A549 (cell line): ENCODE results near the gene FAM217B. TPM values are rescaled to one million over a fixed set of nuclear protein-coding genes. Genes with fewer than 3 reads are reported as not detected.

Experiments
- ATAC-seq, 2 experiments: fragments of 200-7000 bp in 1 of 2; fragments of >200 bp in 1 of 2; cut with Nextera tagmentation in 1 of 2; cut with Tn5 transposase in 1 of 2; 3 replicates each; pipeline versions ENCODE4 v1.8.0 to v1.9.1; 2018 to 2020; ENCODE audit warnings: mild to moderate bottlenecking in 1 of 2, moderate library complexity in 1 of 2
- CTCF ChIA-PET: fragments of 300-600 bp; sonication (Branson Sonifier 250); formaldehyde crosslinking; extraction: SDS; loops from one replicate; lab custom pipeline; 2021; ENCODE audit warnings: antibody characterized with exemption, inconsistent platforms; lab: Yijun Ruan, JAX
- POLR2A ChIA-PET: fragments of 350-600 bp; formaldehyde crosslinking; extraction: SDS; loops from one replicate; lab custom pipeline; 2021; ENCODE audit warnings: antibody characterized with exemption, inconsistent platforms; lab: Yijun Ruan, JAX
- DNase-seq, 2 experiments: peaks; one replicate each; pipeline versions ENCODE4 v3.0.0 to v3.0.0-alpha.2; 2011 to 2016; ENCODE audit warnings: low read depth in 1 of 2, low spot score in 1 of 2
- FAIRE-seq: peaks from 2 replicates; lab custom pipeline; 2011; peaks lifted over from hg19 to GRCh38; lab: Jason Lieb, UNC
- H3K27ac ChIP-seq, 2 experiments: fragments of >200 bp; sonication (Bioruptor Twin); formaldehyde crosslinking; 3 replicates each; pipeline ENCODE4 v1.5.1; 2016 to 2017
- H3K4me1 ChIP-seq: fragments of >200 bp; sonication (Bioruptor Twin); formaldehyde crosslinking; 3 replicates; pipeline ENCODE4 v1.6.1; 2016
- H3K4me2 ChIP-seq: fragments of >200 bp; sonication (Bioruptor Twin); formaldehyde crosslinking; 3 replicates; pipeline ENCODE4 v1.6.1; 2016
- H3K4me3 ChIP-seq: fragments of >200 bp; sonication (Bioruptor Twin); formaldehyde crosslinking; 3 replicates; pipeline ENCODE4 v1.5.1; 2016
- H3K9me3 ChIP-seq: fragments of >200 bp; sonication (Bioruptor Twin); formaldehyde crosslinking; 3 replicates; pipeline ENCODE4 v1.6.1; 2016
- KDM1A ChIP-seq: fragments of 200-600 bp; sonication (generic); IDR thresholded peaks from 2 replicates; pipeline ENCODE4 v1.6.1; 2016; ENCODE audit warnings: low read depth, mild to moderate bottlenecking
- NR3C1 ChIP-seq: fragments of >200 bp; sonication (Bioruptor Twin); formaldehyde crosslinking; IDR thresholded peaks from 3 replicates; pipeline ENCODE4 v1.6.1; 2017
- POLR2A ChIP-seq: IDR thresholded peaks from 2 replicates; pipeline ENCODE4 v1.6.1; 2012; ENCODE audit warnings: mild to moderate bottlenecking, low read length
- RNF2 ChIP-seq: fragments of 200-600 bp; sonication (generic); IDR thresholded peaks from 2 replicates; pipeline ENCODE4 v1.6.1; 2016; ENCODE audit warnings: low read depth, mild to moderate bottlenecking, antibody characterized with exemption, moderate library complexity, borderline replicate concordance
- SMC3 ChIP-seq: fragments of >200 bp; sonication (Bioruptor Twin); formaldehyde crosslinking; IDR thresholded peaks from 3 replicates; pipeline ENCODE4 v1.6.1; 2018; ENCODE audit warnings: inconsistent platforms
- SREBF2 ChIP-seq: fragments of 450-650 bp; IDR thresholded peaks from 2 replicates; pipeline ENCODE4 v1.6.1; 2014; ENCODE audit warnings: mild to moderate bottlenecking, moderate library complexity
- TP53 ChIP-seq: fragments of 250-450 bp; sonication (Bioruptor Pico); IDR thresholded peaks from 2 replicates; pipeline ENCODE4 v1.5.0; 2021; ENCODE audit warnings: mild to moderate bottlenecking, moderate library complexity
- WGBS: methylation state at CpG from one replicate; pipeline ENCODE4 v1.1.6; 2017; ENCODE audit errors: missing lambda C conversion rate; 5-methylcytosine and 5-hydroxymethylcytosine counted together
- polyA plus RNA-seq, 4 experiments: library from polyadenylated mRNA; depleted of rRNA in 3 of 4; stranded (reverse); fragments of >200 nt; fragmentation: RNase III in 1 of 4; extraction: RNeasy Plus Mini Kit Qiagen cat#74134 plus additional on column Dnase treatment in 1 of 4; gene quantifications; 2 replicates in 3 of 4; 3 replicates in 1 of 4; pipeline ENCODE4 v1.2.3, GENCODE V29; 2011 to 2017
- TF ChIP-seq, protein P1 (sequence below): fragments of 200-600 bp; sonication (generic); IDR thresholded peaks from 2 replicates; pipeline ENCODE4 v1.6.1; 2016; ENCODE audit warnings: antibody characterized with exemption, mild to moderate bottlenecking, moderate library complexity
- TF ChIP-seq, protein P2 (sequence below): fragments of >200 bp; sonication (Bioruptor Twin); formaldehyde crosslinking; IDR thresholded peaks from 3 replicates; pipeline ENCODE4 v1.6.1; 2016
- TF ChIP-seq, protein P3 (sequence below): fragments of 250-450 bp; sonication (Bioruptor Pico); IDR thresholded peaks from 2 replicates; pipeline ENCODE4 v1.5.0; 2021; ENCODE audit warnings: mild to moderate bottlenecking, moderate library complexity, borderline replicate concordance
- TF ChIP-seq, protein P4 (sequence below): IDR thresholded peaks from 2 replicates; pipeline ENCODE4 v1.6.1; 2012
- TF ChIP-seq, protein P5 (sequence below): IDR thresholded peaks from 2 replicates; pipeline ENCODE4 v1.6.1; 2012; ENCODE audit warnings: low read depth, borderline replicate concordance

Gene FAM217B
- polyA plus RNA-seq, 2 of the 4 experiments (the other 2 are of a cell fraction), result 6.2 to 11.6 TPM

DNA sequence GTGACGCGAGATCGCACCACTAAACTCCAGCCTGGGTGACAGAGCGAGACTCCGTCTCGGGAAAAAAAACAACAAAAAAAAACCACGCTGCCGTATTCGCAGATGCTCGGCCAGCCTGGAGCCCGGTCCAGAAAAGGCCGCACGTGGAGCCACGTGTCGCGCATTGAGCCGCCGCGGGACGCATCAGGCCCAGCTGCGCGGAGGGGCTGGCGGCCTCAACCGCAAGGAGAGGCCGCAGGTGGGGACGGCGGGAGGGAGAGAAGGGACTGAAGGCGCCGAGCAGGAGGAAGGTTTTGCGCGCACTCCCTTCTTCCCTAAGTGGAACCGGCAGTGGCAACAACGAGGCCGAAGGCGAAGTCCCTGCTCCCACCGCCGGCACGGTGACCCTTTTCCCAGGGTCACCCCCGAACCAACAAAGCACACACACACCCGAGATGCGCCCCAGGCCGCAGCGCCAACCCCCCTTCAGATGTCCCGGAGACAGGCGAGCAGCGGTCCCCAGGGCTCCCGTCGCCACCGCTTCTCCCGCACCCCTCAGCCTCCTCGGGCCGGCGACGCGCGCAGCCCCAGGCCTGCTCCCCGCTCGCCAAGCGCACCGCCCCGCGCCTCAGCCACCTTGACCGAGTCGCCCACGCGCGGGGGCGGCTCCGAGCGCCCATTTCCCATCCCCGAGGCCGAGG is 7.4 kb upstream of the FAM217B start (continued):
- TF ChIP-seq, protein P1, sequence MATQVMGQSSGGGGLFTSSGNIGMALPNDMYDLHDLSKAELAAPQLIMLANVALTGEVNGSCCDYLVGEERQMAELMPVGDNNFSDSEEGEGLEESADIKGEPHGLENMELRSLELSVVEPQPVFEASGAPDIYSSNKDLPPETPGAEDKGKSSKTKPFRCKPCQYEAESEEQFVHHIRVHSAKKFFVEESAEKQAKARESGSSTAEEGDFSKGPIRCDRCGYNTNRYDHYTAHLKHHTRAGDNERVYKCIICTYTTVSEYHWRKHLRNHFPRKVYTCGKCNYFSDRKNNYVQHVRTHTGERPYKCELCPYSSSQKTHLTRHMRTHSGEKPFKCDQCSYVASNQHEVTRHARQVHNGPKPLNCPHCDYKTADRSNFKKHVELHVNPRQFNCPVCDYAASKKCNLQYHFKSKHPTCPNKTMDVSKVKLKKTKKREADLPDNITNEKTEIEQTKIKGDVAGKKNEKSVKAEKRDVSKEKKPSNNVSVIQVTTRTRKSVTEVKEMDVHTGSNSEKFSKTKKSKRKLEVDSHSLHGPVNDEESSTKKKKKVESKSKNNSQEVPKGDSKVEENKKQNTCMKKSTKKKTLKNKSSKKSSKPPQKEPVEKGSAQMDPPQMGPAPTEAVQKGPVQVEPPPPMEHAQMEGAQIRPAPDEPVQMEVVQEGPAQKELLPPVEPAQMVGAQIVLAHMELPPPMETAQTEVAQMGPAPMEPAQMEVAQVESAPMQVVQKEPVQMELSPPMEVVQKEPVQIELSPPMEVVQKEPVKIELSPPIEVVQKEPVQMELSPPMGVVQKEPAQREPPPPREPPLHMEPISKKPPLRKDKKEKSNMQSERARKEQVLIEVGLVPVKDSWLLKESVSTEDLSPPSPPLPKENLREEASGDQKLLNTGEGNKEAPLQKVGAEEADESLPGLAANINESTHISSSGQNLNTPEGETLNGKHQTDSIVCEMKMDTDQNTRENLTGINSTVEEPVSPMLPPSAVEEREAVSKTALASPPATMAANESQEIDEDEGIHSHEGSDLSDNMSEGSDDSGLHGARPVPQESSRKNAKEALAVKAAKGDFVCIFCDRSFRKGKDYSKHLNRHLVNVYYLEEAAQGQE, result no peak
- TF ChIP-seq, protein P2, sequence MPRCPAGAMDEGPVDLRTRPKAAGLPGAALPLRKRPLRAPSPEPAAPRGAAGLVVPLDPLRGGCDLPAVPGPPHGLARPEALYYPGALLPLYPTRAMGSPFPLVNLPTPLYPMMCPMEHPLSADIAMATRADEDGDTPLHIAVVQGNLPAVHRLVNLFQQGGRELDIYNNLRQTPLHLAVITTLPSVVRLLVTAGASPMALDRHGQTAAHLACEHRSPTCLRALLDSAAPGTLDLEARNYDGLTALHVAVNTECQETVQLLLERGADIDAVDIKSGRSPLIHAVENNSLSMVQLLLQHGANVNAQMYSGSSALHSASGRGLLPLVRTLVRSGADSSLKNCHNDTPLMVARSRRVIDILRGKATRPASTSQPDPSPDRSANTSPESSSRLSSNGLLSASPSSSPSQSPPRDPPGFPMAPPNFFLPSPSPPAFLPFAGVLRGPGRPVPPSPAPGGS, result no peak
- TF ChIP-seq, protein P3, sequence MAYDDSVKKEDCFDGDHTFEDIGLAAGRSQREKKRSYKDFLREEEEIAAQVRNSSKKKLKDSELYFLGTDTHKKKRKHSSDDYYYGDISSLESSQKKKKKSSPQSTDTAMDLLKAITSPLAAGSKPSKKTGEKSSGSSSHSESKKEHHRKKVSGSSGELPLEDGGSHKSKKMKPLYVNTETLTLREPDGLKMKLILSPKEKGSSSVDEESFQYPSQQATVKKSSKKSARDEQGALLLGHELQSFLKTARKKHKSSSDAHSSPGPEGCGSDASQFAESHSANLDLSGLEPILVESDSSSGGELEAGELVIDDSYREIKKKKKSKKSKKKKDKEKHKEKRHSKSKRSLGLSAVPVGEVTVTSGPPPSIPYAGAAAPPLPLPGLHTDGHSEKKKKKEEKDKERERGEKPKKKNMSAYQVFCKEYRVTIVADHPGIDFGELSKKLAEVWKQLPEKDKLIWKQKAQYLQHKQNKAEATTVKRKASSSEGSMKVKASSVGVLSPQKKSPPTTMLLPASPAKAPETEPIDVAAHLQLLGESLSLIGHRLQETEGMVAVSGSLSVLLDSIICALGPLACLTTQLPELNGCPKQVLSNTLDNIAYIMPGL (CRISPR knock-in tag), result no peak
- no peak for TF ChIP-seq SREBF2
- TF ChIP-seq NR3C1, result no peak
- TF ChIP-seq TP53 (CRISPR knock-in tag), result no peak
- no peak for TF ChIP-seq POLR2A
- TF ChIP-seq, all 56 proteins: peak for 0

DNA sequence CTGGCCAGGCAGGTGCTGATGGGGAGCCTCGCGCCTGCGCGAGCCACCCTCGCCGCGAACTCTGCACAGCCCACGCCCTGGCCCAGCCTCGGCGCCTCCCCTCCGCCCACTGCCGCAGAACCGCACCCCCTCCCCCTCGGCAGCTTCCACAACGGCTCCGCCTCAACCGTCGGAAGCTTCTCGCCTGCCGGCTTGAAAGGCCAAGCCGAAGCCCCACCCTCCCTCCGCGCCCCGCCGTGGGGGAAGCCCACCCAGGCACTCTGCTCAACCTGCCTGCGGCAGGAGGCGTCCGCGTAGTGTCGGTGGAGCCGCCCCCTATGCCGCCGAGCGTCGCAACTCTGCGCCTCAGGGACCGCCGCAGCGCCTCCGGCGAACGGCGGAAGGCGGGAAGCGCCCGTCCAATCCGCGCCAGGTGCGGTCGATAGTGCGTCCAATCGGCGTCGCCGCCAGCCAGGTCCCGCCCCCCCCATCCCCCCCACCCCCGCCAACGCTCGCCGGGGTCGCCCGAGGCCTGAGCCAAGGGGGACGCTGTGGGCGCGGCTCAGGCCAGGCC is 6.8 kb upstream of the FAM217B start, which contains the start of gene SYCP2:
Gene SYCP2, minus strand, starts transcription at position 342 of the 553 bp plus-strand sequence. CDS start 11,224 bp downstream, outside the sequence.
- POLR2A ChIA-PET, result no interaction called here
- TF ChIP-seq RNF2 (peak; percentile 92; the same call in 1 of the 2 replicates), POLR2A (no peak), KDM1A (no peak), SMC3 (no peak)
- TF ChIP-seq, protein P4, sequence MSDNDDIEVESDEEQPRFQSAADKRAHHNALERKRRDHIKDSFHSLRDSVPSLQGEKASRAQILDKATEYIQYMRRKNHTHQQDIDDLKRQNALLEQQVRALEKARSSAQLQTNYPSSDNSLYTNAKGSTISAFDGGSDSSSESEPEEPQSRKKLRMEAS, result peak; percentile 95
- TF ChIP-seq, protein P3 (CRISPR knock-in tag), result no peak
- TF ChIP-seq, protein P5, sequence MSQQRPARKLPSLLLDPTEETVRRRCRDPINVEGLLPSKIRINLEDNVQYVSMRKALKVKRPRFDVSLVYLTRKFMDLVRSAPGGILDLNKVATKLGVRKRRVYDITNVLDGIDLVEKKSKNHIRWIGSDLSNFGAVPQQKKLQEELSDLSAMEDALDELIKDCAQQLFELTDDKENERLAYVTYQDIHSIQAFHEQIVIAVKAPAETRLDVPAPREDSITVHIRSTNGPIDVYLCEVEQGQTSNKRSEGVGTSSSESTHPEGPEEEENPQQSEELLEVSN, result peak; percentile 100
- Histone ChIP-seq H3K4me2 (peak within 1 kb of the TSS; percentile 82), H3K27ac (peak within 1 kb of the TSS; percentile 72 to 87), H3K9me3 (peaks cover 3% of the 10 kb centered on the region; the same call in 2 of the 3 replicates), H3K4me3 (peak within 1 kb of the TSS; percentile 66), H3K4me1 (peaks cover 9% of the 10 kb centered on the region; the same call in 2 of the 3 replicates)
- FAIRE-seq, result no peak
- peak; percentile 41 to 70 for DNase-seq
- peak; percentile 82 to 87 for ATAC-seq
- WGBS, result 80% methylated on average over 3 of the region's 65 CpGs
- CTCF ChIA-PET, result interaction anchor here (1.0 to 4.4 kb wide), 13 partner anchors 8 to 83 kb away, joined by 3 to 73 read pairs (median 4); partner anchors contain the start of gene CDH26
